Epithelial cell of proximal tubule (primary cell): ENCODE results near the gene OR51G2. TPM values are rescaled to one million over a fixed set of nuclear protein-coding genes. Genes with fewer than 3 reads are reported as not detected.

Source experiments
- DNase-seq: peaks from one replicate; pipeline ENCODE4 v3.0.0-alpha.2; 2011; ENCODE audit warnings: low read depth
- H3K4me3 ChIP-seq: 2 replicates; pipeline ENCODE4 v1.5.1; 2011; ENCODE audit warnings: low read depth, mild to moderate bottlenecking, low read length
- total RNA-seq: library from RNA; depleted of rRNA; stranded (reverse); fragments of >200 nt; gene quantifications from 2 replicates; pipeline ENCODE4 v1.2.3, GENCODE V29; 2015
- TF ChIP-seq, protein P1 (sequence below): conservative IDR thresholded peaks from 2 replicates; pipeline ENCODE4 v1.5.1; 2012; ENCODE audit warnings: low read depth, mild to moderate bottlenecking, low read length

OR51G2 gene
- total RNA-seq, 1 donor from 2014 or later, result not detected

GRCh38 chr11:4890279-4890678 is 28.9 kb downstream of the OR51G2 start:
- no peak overlapping the region for H3K4me3 ChIP-seq
- no peak for DNase-seq
- TF ChIP-seq, protein P1, sequence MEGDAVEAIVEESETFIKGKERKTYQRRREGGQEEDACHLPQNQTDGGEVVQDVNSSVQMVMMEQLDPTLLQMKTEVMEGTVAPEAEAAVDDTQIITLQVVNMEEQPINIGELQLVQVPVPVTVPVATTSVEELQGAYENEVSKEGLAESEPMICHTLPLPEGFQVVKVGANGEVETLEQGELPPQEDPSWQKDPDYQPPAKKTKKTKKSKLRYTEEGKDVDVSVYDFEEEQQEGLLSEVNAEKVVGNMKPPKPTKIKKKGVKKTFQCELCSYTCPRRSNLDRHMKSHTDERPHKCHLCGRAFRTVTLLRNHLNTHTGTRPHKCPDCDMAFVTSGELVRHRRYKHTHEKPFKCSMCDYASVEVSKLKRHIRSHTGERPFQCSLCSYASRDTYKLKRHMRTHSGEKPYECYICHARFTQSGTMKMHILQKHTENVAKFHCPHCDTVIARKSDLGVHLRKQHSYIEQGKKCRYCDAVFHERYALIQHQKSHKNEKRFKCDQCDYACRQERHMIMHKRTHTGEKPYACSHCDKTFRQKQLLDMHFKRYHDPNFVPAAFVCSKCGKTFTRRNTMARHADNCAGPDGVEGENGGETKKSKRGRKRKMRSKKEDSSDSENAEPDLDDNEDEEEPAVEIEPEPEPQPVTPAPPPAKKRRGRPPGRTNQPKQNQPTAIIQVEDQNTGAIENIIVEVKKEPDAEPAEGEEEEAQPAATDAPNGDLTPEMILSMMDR, result no peak

GRCh38 chr11:4887591-4887990 is 31.6 kb downstream of the OR51G2 start:
- H3K4me3 ChIP-seq, result no peak overlapping the region
- TF ChIP-seq, protein P1, result no peak
- DNase-seq, result no peak

DNA sequence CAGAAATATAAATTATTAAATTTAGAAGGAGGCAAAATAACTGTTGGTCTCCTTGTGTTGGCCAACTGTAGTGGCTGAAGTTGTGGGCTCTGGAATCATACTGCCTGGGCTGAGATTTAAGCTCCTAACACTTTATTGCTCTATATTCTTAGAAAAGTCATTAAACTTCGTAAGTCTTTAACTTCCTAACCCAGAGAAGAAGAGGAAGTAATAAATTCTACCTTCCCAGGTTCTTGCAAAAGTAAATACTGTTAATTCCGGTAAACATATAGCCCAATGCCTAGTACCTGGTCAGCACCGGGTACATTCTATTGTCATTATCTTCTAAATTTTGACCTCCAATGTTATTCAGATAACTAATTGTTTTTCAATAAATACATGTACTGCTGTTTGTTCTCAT is 33.0 kb downstream of the OR51G2 start:
- DNase-seq, result no peak
- TF ChIP-seq, protein P1, result no peak
- no peak overlapping the region for H3K4me3 ChIP-seq

- DNase-seq, result no peak
- H3K4me3 ChIP-seq, result no peak overlapping the region
- TF ChIP-seq, protein P1, result no peak
Measured at GRCh38 chr11:4884361-4884760, 34.8 kb downstream of the OR51G2 start.

DNA sequence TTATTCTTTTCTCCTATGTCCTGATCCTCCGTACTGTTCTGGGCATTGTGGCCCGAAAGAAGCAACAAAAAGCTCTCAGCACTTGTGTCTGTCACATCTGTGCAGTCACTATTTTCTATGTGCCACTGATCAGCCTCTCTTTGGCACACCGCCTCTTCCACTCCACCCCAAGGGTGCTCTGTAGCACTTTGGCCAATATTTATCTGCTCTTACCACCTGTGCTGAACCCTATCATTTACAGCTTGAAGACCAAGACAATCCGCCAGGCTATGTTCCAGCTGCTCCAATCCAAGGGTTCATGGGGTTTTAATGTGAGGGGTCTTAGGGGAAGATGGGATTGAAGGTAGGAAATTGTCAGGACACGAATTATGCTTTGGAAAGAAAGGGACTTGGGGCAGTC is 36.6 kb downstream of the OR51G2 start:
- no peak for DNase-seq
- TF ChIP-seq, protein P1, result no peak
- H3K4me3 ChIP-seq, result no peak overlapping the region

GRCh38 chr11:4881860-4882500 is 37.2 kb downstream of the OR51G2 start, which contains the start of gene OR51T1:
TSS of gene OR51T1 (plus strand) at chr11:4881900. CDS start at chr11:4881900, 0 bp downstream.
- H3K4me3 ChIP-seq, result no peak within 1 kb of the TSS
- TF ChIP-seq, protein P1, result no peak
- DNase-seq, result no peak

DNA sequence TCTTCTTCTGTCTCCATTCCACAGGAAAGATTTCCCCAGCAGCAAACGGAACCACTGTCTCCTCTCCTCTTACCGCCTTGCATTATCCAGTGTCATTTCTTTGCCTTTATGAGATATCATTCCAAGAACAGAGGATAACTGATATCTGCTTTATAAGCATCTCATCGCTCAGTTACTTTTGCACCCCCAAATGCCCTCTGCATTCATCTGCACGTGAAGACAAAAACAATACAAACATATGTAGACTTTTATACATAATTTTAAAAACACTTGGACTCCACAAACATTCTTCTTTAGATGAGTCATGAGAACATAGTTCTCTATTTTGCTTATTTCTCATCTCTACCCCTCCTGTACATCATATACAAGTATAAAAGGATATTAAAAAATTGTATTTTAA is 38.0 kb downstream of the OR51G2 start:
- no peak for DNase-seq
- TF ChIP-seq, protein P1, result no peak
- H3K4me3 ChIP-seq, result no peak overlapping the region
